GM12878 (cell line): Measurements from ENCODE around the gene MAMDC4.

ENCODE experiments used
- MTA3 ChIP-seq: IDR thresholded peaks from 2 replicates; pipeline ENCODE4 v1.6.1; 2012; ENCODE audit warnings: low read length, inconsistent platforms, borderline replicate concordance
- MYC ChIP-seq: IDR thresholded peaks from 2 replicates; pipeline ENCODE4 v1.6.1; 2011; ENCODE audit warnings: mild to moderate bottlenecking, low read length, moderate library complexity, inconsistent platforms; ENCODE audit not compliant: insufficient read depth, insufficient replicate concordance, insufficient read length, severe bottlenecking
- NRF1 ChIP-seq: conservative IDR thresholded peaks from 2 replicates; pipeline ENCODE4 v1.6.1; 2011; ENCODE audit warnings: mild to moderate bottlenecking, low read depth, low read length, improper control_type of control experiment
- TF ChIP-seq, protein P1 (sequence below), 3 experiments: IDR thresholded peaks in 2 of 3; conservative IDR thresholded peaks in 1 of 3; 2 replicates each; pipeline ENCODE4 v1.5.1; 2011; ENCODE audit warnings: low read depth in 3 of 3, low read length in 3 of 3, mild to moderate bottlenecking in 3 of 3, control low read depth in 2 of 3, moderate library complexity in 2 of 3, inconsistent platforms in 1 of 3, mixed read lengths in 1 of 3; ENCODE audit not compliant: control insufficient read depth in 2 of 3, insufficient read depth in 1 of 3; ENCODE audit errors: extremely low read depth in 1 of 3
- TF ChIP-seq, protein P2 (sequence below): IDR thresholded peaks from 2 replicates; pipeline ENCODE4 v1.6.1; 2011; ENCODE audit warnings: low read depth, mild to moderate bottlenecking, low read length, moderate library complexity, borderline replicate concordance; ENCODE audit errors: extremely low read depth

DNA sequence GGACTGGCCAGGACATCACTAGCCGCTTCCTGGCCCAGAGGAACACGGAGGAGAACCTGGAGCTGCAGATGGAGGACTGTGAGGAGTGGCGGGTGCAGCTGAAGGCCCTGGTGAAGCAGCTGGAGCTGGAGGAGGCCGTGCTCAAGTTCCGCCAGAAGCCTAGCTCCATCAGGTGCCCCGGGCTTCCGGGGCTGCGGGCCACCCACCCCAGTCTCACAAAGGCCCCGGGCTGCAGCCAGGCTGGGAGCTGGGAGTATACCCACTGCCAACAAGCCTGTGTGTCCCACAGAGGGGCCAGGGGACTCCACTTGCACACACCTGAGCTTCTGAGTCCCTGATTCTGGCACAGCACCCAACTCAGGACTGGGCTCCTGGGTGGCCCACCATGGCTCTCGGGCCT lies 46.1 kb upstream of the MAMDC4 start:
- TF ChIP-seq, protein P1, sequence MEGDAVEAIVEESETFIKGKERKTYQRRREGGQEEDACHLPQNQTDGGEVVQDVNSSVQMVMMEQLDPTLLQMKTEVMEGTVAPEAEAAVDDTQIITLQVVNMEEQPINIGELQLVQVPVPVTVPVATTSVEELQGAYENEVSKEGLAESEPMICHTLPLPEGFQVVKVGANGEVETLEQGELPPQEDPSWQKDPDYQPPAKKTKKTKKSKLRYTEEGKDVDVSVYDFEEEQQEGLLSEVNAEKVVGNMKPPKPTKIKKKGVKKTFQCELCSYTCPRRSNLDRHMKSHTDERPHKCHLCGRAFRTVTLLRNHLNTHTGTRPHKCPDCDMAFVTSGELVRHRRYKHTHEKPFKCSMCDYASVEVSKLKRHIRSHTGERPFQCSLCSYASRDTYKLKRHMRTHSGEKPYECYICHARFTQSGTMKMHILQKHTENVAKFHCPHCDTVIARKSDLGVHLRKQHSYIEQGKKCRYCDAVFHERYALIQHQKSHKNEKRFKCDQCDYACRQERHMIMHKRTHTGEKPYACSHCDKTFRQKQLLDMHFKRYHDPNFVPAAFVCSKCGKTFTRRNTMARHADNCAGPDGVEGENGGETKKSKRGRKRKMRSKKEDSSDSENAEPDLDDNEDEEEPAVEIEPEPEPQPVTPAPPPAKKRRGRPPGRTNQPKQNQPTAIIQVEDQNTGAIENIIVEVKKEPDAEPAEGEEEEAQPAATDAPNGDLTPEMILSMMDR (IDR thresholded peaks at IDR 0.05 in 2 of 3, conservative IDR thresholded peaks at IDR 0.05 in 1 of 3; ENCODE audit: control insufficient read depth in 2 of 3, extremely low read depth in 1 of 3, insufficient read depth in 1 of 3, low read depth in 3 of 3, low read length in 3 of 3), result no peak
- TF ChIP-seq MYC, result no peak
- TF ChIP-seq MTA3, result no peak
- no peak for TF ChIP-seq NRF1
- TF ChIP-seq, protein P2, sequence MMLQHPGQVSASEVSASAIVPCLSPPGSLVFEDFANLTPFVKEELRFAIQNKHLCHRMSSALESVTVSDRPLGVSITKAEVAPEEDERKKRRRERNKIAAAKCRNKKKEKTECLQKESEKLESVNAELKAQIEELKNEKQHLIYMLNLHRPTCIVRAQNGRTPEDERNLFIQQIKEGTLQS, result no peak
